GM23338 (cell line): ENCODE measurements around the gene SLC9A1. TPM values are rescaled to one million over a fixed set of nuclear protein-coding genes. Genes with fewer than 3 reads are reported as not detected.

ENCODE experiments used
- ATAC-seq: fragments of 200-7000 bp; cut with Tn5 transposase; 3 replicates; pipeline ENCODE4 v1.9.1; 2020
- DNase-seq: peaks from one replicate; pipeline ENCODE4 v3.0.0-alpha.2; 2015; ENCODE audit warnings: low spot score
- H2AFZ ChIP-seq: fragments of 200-600 bp; sonication (generic); 2 replicates; pipeline ENCODE4 v1.8.0; 2016; ENCODE audit warnings: antibody characterized with exemption, mild to moderate bottlenecking, moderate library complexity
- H3F3A ChIP-seq: fragments of 200-600 bp; sonication (generic); replicated peaks from 2 replicates; pipeline ENCODE4 v1.8.0; 2017; ENCODE audit warnings: antibody characterized with exemption, mixed run types, low read depth
- H3K27ac ChIP-seq: fragments of 200-600 bp; sonication (generic); 2 replicates; pipeline ENCODE4 v1.6.1; 2016; ENCODE audit warnings: low read depth
- H3K27me3 ChIP-seq: fragments of 200-600 bp; sonication (generic); 2 replicates; pipeline ENCODE4 v1.8.0; 2016; ENCODE audit warnings: mild to moderate bottlenecking, mixed run types, moderate library complexity; ENCODE audit not compliant: insufficient read depth
- H3K36me3 ChIP-seq: fragments of 200-600 bp; sonication (generic); 2 replicates; pipeline ENCODE4 v1.8.0; 2016; ENCODE audit warnings: mild to moderate bottlenecking; ENCODE audit not compliant: insufficient read depth
- H3K4me1 ChIP-seq: fragments of 200-600 bp; sonication (generic); 2 replicates; pipeline ENCODE4 v1.8.0; 2016; ENCODE audit warnings: mild to moderate bottlenecking, moderate library complexity; ENCODE audit not compliant: insufficient read depth
- H3K4me2 ChIP-seq: fragments of 200-600 bp; sonication (generic); 2 replicates; pipeline ENCODE4 v1.7.1; 2017; ENCODE audit warnings: mixed run types
- H3K4me3 ChIP-seq: fragments of 200-600 bp; sonication (generic); 2 replicates; pipeline ENCODE4 v1.6.1; 2016; ENCODE audit warnings: mixed run types
- H3K79me2 ChIP-seq: fragments of 200-600 bp; sonication (generic); replicated peaks from 2 replicates; pipeline ENCODE4 v1.8.0; 2017; ENCODE audit warnings: mild to moderate bottlenecking; ENCODE audit not compliant: insufficient read depth
- H3K9me2 ChIP-seq: fragments of 200-600 bp; sonication (generic); 2 replicates; pipeline ENCODE4 v1.8.0; 2017; ENCODE audit not compliant: insufficient read depth
- H4K20me1 ChIP-seq: fragments of 200-600 bp; sonication (generic); replicated peaks from 2 replicates; pipeline ENCODE4 v1.8.0; 2017; ENCODE audit warnings: mild to moderate bottlenecking; ENCODE audit not compliant: insufficient read depth
- H3K27ac Mint-ChIP-seq: 2 replicates; pipeline ENCODE4 v1.8.0; 2020; ENCODE audit warnings: inconsistent platforms, mild to moderate bottlenecking, moderate library complexity, mixed read lengths
- H3K27me3 Mint-ChIP-seq: 3 replicates; pipeline ENCODE4 v1.8.0; 2022; ENCODE audit warnings: low read depth, mild to moderate bottlenecking, moderate library complexity, mixed read lengths, inconsistent platforms; ENCODE audit not compliant: insufficient read depth, poor library complexity
- H3K36me3 Mint-ChIP-seq: 3 replicates; pipeline ENCODE4 v1.8.0; 2021; ENCODE audit warnings: low read depth, mild to moderate bottlenecking, inconsistent platforms, moderate library complexity, mixed read lengths
- H3K4me1 Mint-ChIP-seq: 3 replicates; pipeline ENCODE4 v1.8.0; 2020; ENCODE audit warnings: mild to moderate bottlenecking, inconsistent platforms, mixed read lengths
- H3K4me3 Mint-ChIP-seq: 3 replicates; pipeline ENCODE4 v1.8.0; 2021; ENCODE audit warnings: moderate library complexity, mild to moderate bottlenecking, inconsistent platforms, mixed read lengths
- H3K9me3 Mint-ChIP-seq: 3 replicates; pipeline ENCODE4 v1.8.0; 2020; ENCODE audit warnings: moderate library complexity, mild to moderate bottlenecking, inconsistent platforms, mixed read lengths
- CREB1 ChIP-seq: fragments of 250-450 bp; sonication (Bioruptor Pico); IDR thresholded peaks from 2 replicates; pipeline ENCODE4 v1.5.0; 2020; ENCODE audit warnings: low read depth, mild to moderate bottlenecking, moderate library complexity
- CTCF ChIP-seq, 2 experiments: fragments of 200-600 bp in 1 of 2; sonication (generic) in 1 of 2; conservative IDR thresholded peaks; 2 replicates each; pipeline versions ENCODE4 v1.5.1 to v1.6.1; 2016 to 2017; ENCODE audit warnings: antibody characterized with exemption in 2 of 2, low read depth in 2 of 2, mild to moderate bottlenecking in 2 of 2, moderate library complexity in 1 of 2
- ETS1 ChIP-seq: IDR thresholded peaks from 2 replicates; pipeline ENCODE4 v1.6.1; 2016; ENCODE audit warnings: antibody characterized with exemption
- EZH2 ChIP-seq: fragments of 200-600 bp; sonication (generic); IDR thresholded peaks from one replicate; pipeline ENCODE4 v1.8.0; 2017; ENCODE audit warnings: antibody characterized with exemption, mild to moderate bottlenecking, low read depth; ENCODE audit not compliant: unreplicated experiment
- POLR2AphosphoS5 ChIP-seq: IDR thresholded peaks from 2 replicates; pipeline ENCODE4 v1.6.1; 2016; ENCODE audit warnings: antibody characterized with exemption, low read depth
- REST ChIP-seq: IDR thresholded peaks from one replicate; pipeline ENCODE4 v1.6.1; 2018; ENCODE audit warnings: antibody characterized with exemption; ENCODE audit not compliant: unreplicated experiment
- STAT1 ChIP-seq: IDR thresholded peaks from one replicate; pipeline ENCODE4 v1.6.1; 2016; ENCODE audit warnings: antibody characterized with exemption; ENCODE audit not compliant: unreplicated experiment
- ZNF114 ChIP-seq: fragments of 250-450 bp; sonication (Bioruptor Pico); IDR thresholded peaks from 2 replicates; pipeline ENCODE4 v1.5.0; 2020; ENCODE audit warnings: mild to moderate bottlenecking, moderate library complexity
- ZNF331 ChIP-seq: fragments of 250-450 bp; sonication (Bioruptor Pico); IDR thresholded peaks from 2 replicates; pipeline ENCODE4 v1.5.0; 2020; ENCODE audit warnings: low read depth, mild to moderate bottlenecking, moderate library complexity
- polyA plus RNA-seq: library from polyadenylated mRNA; unstranded; fragments of >200 nt; fragmentation: Nextera tagmentation; extraction: Ambion mirVana; gene quantifications from 2 replicates; pipeline ENCODE4 v1.2.1, GENCODE V29; 2016
- total RNA-seq: library from RNA; depleted of rRNA; stranded (reverse); fragments of >200 nt; shearing (Covaris generic); gene quantifications from 2 replicates; pipeline ENCODE4 v1.2.3, GENCODE V29; 2014

Gene SLC9A1
- total and polyA plus RNA-seq, 2 experiments from 2014 or later: 10.4 to 22.3 TPM

- TF ChIP-seq REST (no peak), ZNF114 (CRISPR knock-in tag) (no peak), ETS1 (no peak), ZNF331 (CRISPR knock-in tag) (no peak), EZH2 (no peak), STAT1 (no peak), CREB1 (CRISPR knock-in tag) (no peak)
Observed at GRCh38 chr1:27077968-27078367, 77.0 kb downstream of the SLC9A1 start (continued).

GRCh38 chr1:27076803-27077202 lies 78.1 kb downstream of the SLC9A1 start:
- no peaks in the 10 kb centered on the region for H3K27me3 Mint-ChIP-seq
- ATAC-seq: no peak
- no peaks in the 10 kb centered on the region for H3K27me3 ChIP-seq
- H3F3A ChIP-seq: no peaks in the 10 kb centered on the region
- H3K4me3 Mint-ChIP-seq: no peak overlapping the region
- no peak overlapping the region for H3K4me2 ChIP-seq
- no peak overlapping the region for H3K27ac ChIP-seq
- no peaks in the 10 kb centered on the region for H3K36me3 Mint-ChIP-seq
- H3K36me3 ChIP-seq: no peaks in the 10 kb centered on the region; the same call in 1 of the 2 replicates
- H3K79me2 ChIP-seq: no peaks in the 10 kb centered on the region
- no peak overlapping the region for H3K4me3 ChIP-seq
- H3K27ac Mint-ChIP-seq: no peak overlapping the region
- no peak for DNase-seq
- no peaks in the 10 kb centered on the region for H3K4me1 Mint-ChIP-seq
- H3K9me2 ChIP-seq: no peaks in the 10 kb centered on the region
- H2AFZ ChIP-seq: 0 out of 2 replicates have a peak overlapping the region, but pooled peaks have one; percentile 63
- H4K20me1 ChIP-seq: no peaks in the 10 kb centered on the region
- no peaks in the 10 kb centered on the region for H3K4me1 ChIP-seq
- no peaks in the 10 kb centered on the region; the same call in 2 of the 3 replicates for H3K9me3 Mint-ChIP-seq
- TF ChIP-seq REST: no peak
- no peak for TF ChIP-seq STAT1
- no peak for TF ChIP-seq CTCF (conservative IDR thresholded peaks at IDR 0.05; ENCODE audit: low read depth in 2 of 2)
- no peak for TF ChIP-seq EZH2
- TF ChIP-seq ETS1: no peak
- no peak for TF ChIP-seq POLR2AphosphoS5
